Measurements from ENCODE around the gene SELL. TPM values are rescaled to one million over a fixed set of nuclear protein-coding genes. Genes with fewer than 3 reads are reported as not detected.
A peak's percentile ranks its signal among the peaks of the same experiment; 100 is the strongest.

The SELL gene
- total and polyA plus RNA-seq, 10 of the 15 experiments (the other 5 are each of a cell fraction or from before 2014, with no cell fraction given), result 31.8 to 66.0 (median 50.9) TPM

- TF ChIP-seq, protein P1, sequence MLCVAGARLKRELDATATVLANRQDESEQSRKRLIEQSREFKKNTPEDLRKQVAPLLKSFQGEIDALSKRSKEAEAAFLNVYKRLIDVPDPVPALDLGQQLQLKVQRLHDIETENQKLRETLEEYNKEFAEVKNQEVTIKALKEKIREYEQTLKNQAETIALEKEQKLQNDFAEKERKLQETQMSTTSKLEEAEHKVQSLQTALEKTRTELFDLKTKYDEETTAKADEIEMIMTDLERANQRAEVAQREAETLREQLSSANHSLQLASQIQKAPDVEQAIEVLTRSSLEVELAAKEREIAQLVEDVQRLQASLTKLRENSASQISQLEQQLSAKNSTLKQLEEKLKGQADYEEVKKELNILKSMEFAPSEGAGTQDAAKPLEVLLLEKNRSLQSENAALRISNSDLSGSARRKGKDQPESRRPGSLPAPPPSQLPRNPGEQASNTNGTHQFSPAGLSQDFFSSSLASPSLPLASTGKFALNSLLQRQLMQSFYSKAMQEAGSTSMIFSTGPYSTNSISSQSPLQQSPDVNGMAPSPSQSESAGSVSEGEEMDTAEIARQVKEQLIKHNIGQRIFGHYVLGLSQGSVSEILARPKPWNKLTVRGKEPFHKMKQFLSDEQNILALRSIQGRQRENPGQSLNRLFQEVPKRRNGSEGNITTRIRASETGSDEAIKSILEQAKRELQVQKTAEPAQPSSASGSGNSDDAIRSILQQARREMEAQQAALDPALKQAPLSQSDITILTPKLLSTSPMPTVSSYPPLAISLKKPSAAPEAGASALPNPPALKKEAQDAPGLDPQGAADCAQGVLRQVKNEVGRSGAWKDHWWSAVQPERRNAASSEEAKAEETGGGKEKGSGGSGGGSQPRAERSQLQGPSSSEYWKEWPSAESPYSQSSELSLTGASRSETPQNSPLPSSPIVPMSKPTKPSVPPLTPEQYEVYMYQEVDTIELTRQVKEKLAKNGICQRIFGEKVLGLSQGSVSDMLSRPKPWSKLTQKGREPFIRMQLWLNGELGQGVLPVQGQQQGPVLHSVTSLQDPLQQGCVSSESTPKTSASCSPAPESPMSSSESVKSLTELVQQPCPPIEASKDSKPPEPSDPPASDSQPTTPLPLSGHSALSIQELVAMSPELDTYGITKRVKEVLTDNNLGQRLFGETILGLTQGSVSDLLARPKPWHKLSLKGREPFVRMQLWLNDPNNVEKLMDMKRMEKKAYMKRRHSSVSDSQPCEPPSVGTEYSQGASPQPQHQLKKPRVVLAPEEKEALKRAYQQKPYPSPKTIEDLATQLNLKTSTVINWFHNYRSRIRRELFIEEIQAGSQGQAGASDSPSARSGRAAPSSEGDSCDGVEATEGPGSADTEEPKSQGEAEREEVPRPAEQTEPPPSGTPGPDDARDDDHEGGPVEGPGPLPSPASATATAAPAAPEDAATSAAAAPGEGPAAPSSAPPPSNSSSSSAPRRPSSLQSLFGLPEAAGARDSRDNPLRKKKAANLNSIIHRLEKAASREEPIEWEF (IDR thresholded peaks at IDR 0.05; ENCODE audit: insufficient replicate concordance, low read depth, low read length), result no peak
- TF ChIP-seq, protein P2, sequence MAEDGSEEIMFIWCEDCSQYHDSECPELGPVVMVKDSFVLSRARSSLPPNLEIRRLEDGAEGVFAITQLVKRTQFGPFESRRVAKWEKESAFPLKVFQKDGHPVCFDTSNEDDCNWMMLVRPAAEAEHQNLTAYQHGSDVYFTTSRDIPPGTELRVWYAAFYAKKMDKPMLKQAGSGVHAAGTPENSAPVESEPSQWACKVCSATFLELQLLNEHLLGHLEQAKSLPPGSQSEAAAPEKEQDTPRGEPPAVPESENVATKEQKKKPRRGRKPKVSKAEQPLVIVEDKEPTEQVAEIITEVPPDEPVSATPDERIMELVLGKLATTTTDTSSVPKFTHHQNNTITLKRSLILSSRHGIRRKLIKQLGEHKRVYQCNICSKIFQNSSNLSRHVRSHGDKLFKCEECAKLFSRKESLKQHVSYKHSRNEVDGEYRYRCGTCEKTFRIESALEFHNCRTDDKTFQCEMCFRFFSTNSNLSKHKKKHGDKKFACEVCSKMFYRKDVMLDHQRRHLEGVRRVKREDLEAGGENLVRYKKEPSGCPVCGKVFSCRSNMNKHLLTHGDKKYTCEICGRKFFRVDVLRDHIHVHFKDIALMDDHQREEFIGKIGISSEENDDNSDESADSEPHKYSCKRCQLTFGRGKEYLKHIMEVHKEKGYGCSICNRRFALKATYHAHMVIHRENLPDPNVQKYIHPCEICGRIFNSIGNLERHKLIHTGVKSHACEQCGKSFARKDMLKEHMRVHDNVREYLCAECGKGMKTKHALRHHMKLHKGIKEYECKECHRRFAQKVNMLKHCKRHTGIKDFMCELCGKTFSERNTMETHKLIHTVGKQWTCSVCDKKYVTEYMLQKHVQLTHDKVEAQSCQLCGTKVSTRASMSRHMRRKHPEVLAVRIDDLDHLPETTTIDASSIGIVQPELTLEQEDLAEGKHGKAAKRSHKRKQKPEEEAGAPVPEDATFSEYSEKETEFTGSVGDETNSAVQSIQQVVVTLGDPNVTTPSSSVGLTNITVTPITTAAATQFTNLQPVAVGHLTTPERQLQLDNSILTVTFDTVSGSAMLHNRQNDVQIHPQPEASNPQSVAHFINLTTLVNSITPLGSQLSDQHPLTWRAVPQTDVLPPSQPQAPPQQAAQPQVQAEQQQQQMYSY (CRISPR knock-in tag; IDR thresholded peaks at IDR 0.05), result no peak
- TF ChIP-seq IRF4 (IDR thresholded peaks at IDR 0.05; ENCODE audit: low read depth, low read length) (no peak), BRCA1 (IDR thresholded peaks at IDR 0.05; ENCODE audit: low read depth, low read length) (no peak), PBX3 (IDR thresholded peaks at IDR 0.05; ENCODE audit: insufficient replicate concordance, low read depth, low read length) (no peak), EED (IDR thresholded peaks at IDR 0.05; ENCODE audit: low read depth) (no peak), RAD21 (IDR thresholded peaks at IDR 0.05; ENCODE audit: insufficient read depth, low read depth, low read length) (peak; percentile 42; the same call in 1 of the 2 replicates), SMAD5 (IDR thresholded peaks at IDR 0.05; ENCODE audit: low read depth) (no peak), MTA3 (IDR thresholded peaks at IDR 0.05; ENCODE audit: borderline replicate concordance, low read length) (no peak), CBX3 (IDR thresholded peaks at IDR 0.05; ENCODE audit: borderline replicate concordance, low read depth) (no peak), NFIC (IDR thresholded peaks at IDR 0.05; ENCODE audit: low read depth, low read length) (no peak), SREBF2 (IDR thresholded peaks at IDR 0.05; ENCODE audit: low read length) (no peak), RELA (IDR thresholded peaks at IDR 0.05; ENCODE audit: borderline replicate concordance, partially characterized antibody) (no peak)
- TF ChIP-seq, protein P3, sequence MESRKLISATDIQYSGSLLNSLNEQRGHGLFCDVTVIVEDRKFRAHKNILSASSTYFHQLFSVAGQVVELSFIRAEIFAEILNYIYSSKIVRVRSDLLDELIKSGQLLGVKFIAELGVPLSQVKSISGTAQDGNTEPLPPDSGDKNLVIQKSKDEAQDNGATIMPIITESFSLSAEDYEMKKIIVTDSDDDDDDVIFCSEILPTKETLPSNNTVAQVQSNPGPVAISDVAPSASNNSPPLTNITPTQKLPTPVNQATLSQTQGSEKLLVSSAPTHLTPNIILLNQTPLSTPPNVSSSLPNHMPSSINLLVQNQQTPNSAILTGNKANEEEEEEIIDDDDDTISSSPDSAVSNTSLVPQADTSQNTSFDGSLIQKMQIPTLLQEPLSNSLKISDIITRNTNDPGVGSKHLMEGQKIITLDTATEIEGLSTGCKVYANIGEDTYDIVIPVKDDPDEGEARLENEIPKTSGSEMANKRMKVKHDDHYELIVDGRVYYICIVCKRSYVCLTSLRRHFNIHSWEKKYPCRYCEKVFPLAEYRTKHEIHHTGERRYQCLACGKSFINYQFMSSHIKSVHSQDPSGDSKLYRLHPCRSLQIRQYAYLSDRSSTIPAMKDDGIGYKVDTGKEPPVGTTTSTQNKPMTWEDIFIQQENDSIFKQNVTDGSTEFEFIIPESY (IDR thresholded peaks at IDR 0.05), result no peak
- TF ChIP-seq, protein P4, sequence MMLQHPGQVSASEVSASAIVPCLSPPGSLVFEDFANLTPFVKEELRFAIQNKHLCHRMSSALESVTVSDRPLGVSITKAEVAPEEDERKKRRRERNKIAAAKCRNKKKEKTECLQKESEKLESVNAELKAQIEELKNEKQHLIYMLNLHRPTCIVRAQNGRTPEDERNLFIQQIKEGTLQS (IDR thresholded peaks at IDR 0.05; ENCODE audit: borderline replicate concordance, extremely low read depth, low read depth, low read length), result no peak
These were observed 16.9 kb downstream of the SELL start (continued) for GRCh38 chr1:169694304-169695075.

Data from GM12878 (cell line).